SK-N-SH (cell line): ENCODE results near the gene RIN3.

Experiments used
- CTCF ChIP-seq: fragments of 200-600 bp; sonication (generic); IDR thresholded peaks from 2 replicates; pipeline ENCODE4 v1.6.1; 2017; ENCODE audit warnings: antibody characterized with exemption, mild to moderate bottlenecking, moderate library complexity
- EZH2phosphoT487 ChIP-seq: fragments of 200-600 bp; sonication (generic); IDR thresholded peaks from 2 replicates; pipeline ENCODE4 v1.6.1; 2017; ENCODE audit warnings: low read depth, mixed run types, mild to moderate bottlenecking, antibody characterized with exemption, moderate library complexity, borderline replicate concordance
- MXI1 ChIP-seq: IDR thresholded peaks from 2 replicates; pipeline ENCODE4 v1.6.1; 2012; ENCODE audit warnings: mild to moderate bottlenecking, low read depth, low read length, improper control_type of control experiment
- RFX5 ChIP-seq: IDR thresholded peaks from 2 replicates; pipeline ENCODE4 v1.6.1; 2012; ENCODE audit warnings: mild to moderate bottlenecking, improper control_type of control experiment, low read length
- TAF1 ChIP-seq: IDR thresholded peaks from 2 replicates; pipeline ENCODE4 v1.6.1; 2012; ENCODE audit warnings: low read depth, mild to moderate bottlenecking, low read length, moderate library complexity, borderline replicate concordance
- YY1 ChIP-seq: IDR thresholded peaks from 2 replicates; pipeline ENCODE4 v1.4.0; 2012; ENCODE audit warnings: low read depth, mild to moderate bottlenecking

DNA sequence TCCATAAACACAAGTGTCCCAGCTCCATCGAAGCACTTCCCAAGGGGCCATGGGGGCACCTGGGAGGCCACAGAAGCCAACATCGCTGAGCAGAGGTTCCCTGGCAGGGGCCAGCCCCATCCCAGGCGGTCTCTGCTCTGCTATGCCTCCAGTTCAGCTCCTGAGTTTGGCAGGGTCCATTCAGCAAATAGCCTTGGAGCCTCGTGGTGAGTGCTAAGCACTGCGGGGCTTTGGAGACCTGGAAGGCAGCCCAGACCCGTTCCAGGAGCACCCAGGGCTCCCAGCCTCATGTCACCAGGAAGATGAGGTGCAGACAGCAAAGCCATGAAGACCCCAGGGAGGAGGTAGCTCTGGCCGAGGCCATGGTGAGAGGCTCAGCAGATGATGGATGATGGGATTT lies 125.3 kb downstream of the RIN3 start:
- no peak for TF ChIP-seq EZH2phosphoT487
- TF ChIP-seq CTCF, result no peak
- TF ChIP-seq TAF1, result no peak
- no peak for TF ChIP-seq MXI1
- TF ChIP-seq RFX5, result no peak
- TF ChIP-seq YY1, result no peak
